ENCODE data around the gene SETD3.

Gene SETD3

DNA sequence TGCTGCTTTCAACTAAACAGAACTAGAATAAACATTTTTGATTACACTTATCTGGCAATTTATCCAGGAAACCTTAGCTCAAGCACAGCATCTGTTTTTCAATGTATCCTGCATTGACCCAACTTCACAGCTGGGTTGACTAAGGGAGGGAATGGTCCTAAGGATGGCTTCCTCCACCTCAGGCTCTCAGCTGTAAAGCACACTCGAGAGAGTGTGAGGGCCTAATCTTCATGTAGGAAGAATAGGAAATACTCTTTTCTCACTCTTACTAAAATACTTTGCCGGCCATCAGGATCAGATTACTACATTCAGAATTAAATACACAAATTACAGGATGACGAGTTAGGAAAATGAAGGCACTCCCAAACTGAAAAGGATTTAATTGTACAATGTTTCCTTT lies 7.2 kb downstream of the SETD3 start:
- DNase-seq (ENCODE audit: low read depth, low spot score), result no peak
- no peak overlapping the region for H3K9ac ChIP-seq (ENCODE audit: insufficient read length, low read depth)
- H3K4me1 ChIP-seq (ENCODE audit: insufficient read depth, insufficient read length), result no peaks in the 10 kb centered on the region
- H3K27me3 ChIP-seq (ENCODE audit: insufficient read depth, insufficient read length), result no peaks in the 10 kb centered on the region
- TF ChIP-seq YY1 (IDR thresholded peaks at IDR 0.05; ENCODE audit: insufficient read depth, insufficient read length), result no peak
- no peak for TF ChIP-seq SUZ12 (IDR thresholded peaks at IDR 0.05; ENCODE audit: extremely low read depth, insufficient read depth, insufficient read length)
- no peak for TF ChIP-seq ZNF274 (IDR thresholded peaks at IDR 0.05; ENCODE audit: low read depth, low read length)
- no peaks in the 10 kb centered on the region for H3K9me3 ChIP-seq (ENCODE audit: insufficient read depth, low read length)
- no peak overlapping the region for H3K4me3 ChIP-seq (ENCODE audit: insufficient read length, low read depth)
- H3K36me3 ChIP-seq (ENCODE audit: insufficient read depth, insufficient read length, low read length), result no peaks in the 10 kb centered on the region

DNA sequence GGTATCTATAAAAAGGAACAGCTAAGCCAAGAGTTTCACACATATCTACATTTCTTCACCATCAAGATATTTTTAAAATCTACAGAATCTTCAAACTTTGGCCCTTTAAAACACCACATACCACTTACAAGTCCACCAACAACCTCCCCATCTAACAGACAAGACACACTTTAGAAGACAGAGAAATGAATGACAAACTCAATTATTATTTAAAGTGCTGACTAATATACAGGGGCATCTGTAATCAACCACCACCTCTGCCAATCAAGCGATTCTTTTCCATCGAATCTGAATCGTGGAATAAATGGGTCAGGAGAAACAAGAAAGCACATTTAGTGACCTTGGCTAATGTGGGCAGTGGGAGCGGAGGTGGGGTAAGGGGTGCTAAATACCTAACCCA lies 7.7 kb downstream of the SETD3 start:
- no peaks in the 10 kb centered on the region for H3K27me3 ChIP-seq (ENCODE audit: insufficient read depth, insufficient read length)
- no peak for DNase-seq (ENCODE audit: low read depth, low spot score)
- no peaks in the 10 kb centered on the region for H3K9me3 ChIP-seq (ENCODE audit: insufficient read depth, low read length)
- H3K9ac ChIP-seq (ENCODE audit: insufficient read length, low read depth), result no peak overlapping the region
- no peak for TF ChIP-seq YY1 (IDR thresholded peaks at IDR 0.05; ENCODE audit: insufficient read depth, insufficient read length)
- no peak for TF ChIP-seq ZNF274 (IDR thresholded peaks at IDR 0.05; ENCODE audit: low read depth, low read length)
- no peak for TF ChIP-seq SUZ12 (IDR thresholded peaks at IDR 0.05; ENCODE audit: extremely low read depth, insufficient read depth, insufficient read length)
- H3K36me3 ChIP-seq (ENCODE audit: insufficient read depth, insufficient read length, low read length), result no peaks in the 10 kb centered on the region
- no peaks in the 10 kb centered on the region for H3K4me1 ChIP-seq (ENCODE audit: insufficient read depth, insufficient read length)
- H3K4me3 ChIP-seq (ENCODE audit: insufficient read length, low read depth), result no peak overlapping the region

DNA sequence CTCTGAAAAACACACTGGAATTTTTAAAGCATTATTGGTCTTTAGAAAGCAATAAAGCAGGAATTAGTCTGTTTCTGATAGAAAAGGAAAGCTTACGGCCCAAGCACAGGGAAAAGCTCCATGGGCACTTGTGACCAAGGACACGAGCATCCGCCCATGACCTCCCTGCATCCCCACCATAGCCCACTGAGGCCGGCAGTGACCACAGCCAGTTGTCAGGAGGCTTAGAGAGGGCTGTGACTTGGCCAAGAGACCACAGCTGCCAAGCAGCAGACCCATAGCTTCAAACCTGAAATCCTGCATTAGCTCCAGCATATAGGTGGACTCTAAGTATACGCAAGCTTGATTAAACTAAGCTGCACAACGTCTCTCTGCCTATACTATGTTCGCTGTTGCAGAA lies 8.9 kb downstream of the SETD3 start:
- no peaks in the 10 kb centered on the region for H3K4me1 ChIP-seq (ENCODE audit: insufficient read depth, insufficient read length)
- no peak overlapping the region for H3K4me3 ChIP-seq (ENCODE audit: insufficient read length, low read depth)
- H3K9me3 ChIP-seq (ENCODE audit: insufficient read depth, low read length), result no peaks in the 10 kb centered on the region
- no peaks in the 10 kb centered on the region for H3K27me3 ChIP-seq (ENCODE audit: insufficient read depth, insufficient read length)
- no peak for TF ChIP-seq ZNF274 (IDR thresholded peaks at IDR 0.05; ENCODE audit: low read depth, low read length)
- no peak for TF ChIP-seq YY1 (IDR thresholded peaks at IDR 0.05; ENCODE audit: insufficient read depth, insufficient read length)
- no peak for TF ChIP-seq SUZ12 (IDR thresholded peaks at IDR 0.05; ENCODE audit: extremely low read depth, insufficient read depth, insufficient read length)
- no peak for DNase-seq (ENCODE audit: low read depth, low spot score)
- no peak overlapping the region for H3K9ac ChIP-seq (ENCODE audit: insufficient read length, low read depth)
- H3K36me3 ChIP-seq (ENCODE audit: insufficient read depth, insufficient read length, low read length), result no peaks in the 10 kb centered on the region

DNA sequence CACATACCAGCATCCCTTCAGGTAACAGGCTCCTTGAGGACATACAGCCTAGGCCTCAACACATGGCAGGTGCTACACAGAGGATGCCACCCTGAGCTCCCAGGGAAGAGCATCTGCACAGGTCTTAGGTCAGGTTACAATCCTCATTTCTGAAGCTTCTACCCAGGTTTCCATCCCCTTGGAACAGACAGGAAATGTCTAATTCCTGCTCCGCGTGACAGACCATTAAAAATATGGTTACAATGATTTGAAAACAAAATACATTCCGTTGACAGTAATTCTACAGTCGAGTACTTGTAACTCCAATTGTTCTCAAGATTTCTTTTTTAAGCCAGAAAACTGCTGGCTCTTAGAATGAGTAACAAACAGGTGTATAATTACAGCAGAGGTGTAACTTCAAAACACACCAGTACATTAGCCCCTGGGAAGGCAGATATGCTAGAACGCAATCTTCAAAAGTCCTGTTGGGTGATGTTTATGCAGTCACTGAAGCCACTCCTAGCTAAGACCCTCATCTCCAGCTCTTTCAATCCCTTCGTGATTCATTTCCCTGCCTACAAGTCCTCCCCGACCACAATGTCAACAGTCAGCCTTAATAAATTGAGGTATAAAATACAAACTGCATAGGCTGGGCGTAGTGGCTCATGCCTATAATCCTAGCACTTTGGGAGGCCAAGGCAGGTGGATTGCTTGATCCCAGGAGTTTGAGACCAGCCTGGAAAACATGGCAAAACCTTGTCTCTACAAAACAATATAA lies 11.6 kb downstream of the SETD3 start:
- DNase-seq (ENCODE audit: low read depth, low spot score), result no peak
- Histone ChIP-seq H3K9me3 (ENCODE audit: insufficient read depth, low read length) (no peaks in the 10 kb centered on the region), H3K27me3 (ENCODE audit: insufficient read depth, insufficient read length) (no peaks in the 10 kb centered on the region), H3K36me3 (ENCODE audit: insufficient read depth, insufficient read length, low read length) (peaks cover 14% of the 10 kb centered on the region), H3K4me1 (ENCODE audit: insufficient read depth, insufficient read length) (no peaks in the 10 kb centered on the region), H3K4me3 (ENCODE audit: insufficient read length, low read depth) (no peak overlapping the region), H3K9ac (ENCODE audit: insufficient read length, low read depth) (no peak overlapping the region)
- TF ChIP-seq SUZ12 (IDR thresholded peaks at IDR 0.05; ENCODE audit: extremely low read depth, insufficient read depth, insufficient read length), result no peak
- no peak for TF ChIP-seq YY1 (IDR thresholded peaks at IDR 0.05; ENCODE audit: insufficient read depth, insufficient read length)
- TF ChIP-seq ZNF274 (IDR thresholded peaks at IDR 0.05; ENCODE audit: low read depth, low read length), result no peak

DNA sequence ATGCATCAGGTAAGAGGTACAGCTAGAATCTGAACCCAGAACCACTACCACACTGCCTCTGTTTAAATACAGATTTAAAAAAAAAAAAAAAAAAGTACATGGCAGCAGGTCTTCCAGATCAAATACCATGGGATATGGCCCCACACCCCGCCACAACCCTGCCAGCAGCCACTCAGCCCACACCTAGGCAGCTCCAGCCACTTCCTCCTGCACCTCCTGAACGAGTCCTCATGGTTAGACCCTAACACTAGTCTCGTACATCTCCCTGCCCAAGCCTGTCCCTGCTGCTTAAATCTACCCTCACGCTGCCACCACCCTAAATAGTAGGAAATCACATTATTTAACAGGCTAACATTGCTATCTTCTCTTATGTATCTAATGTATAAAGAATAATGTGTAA lies 12.6 kb downstream of the SETD3 start:
- H3K4me1 ChIP-seq (ENCODE audit: insufficient read depth, insufficient read length), result no peaks in the 10 kb centered on the region
- no peak for TF ChIP-seq SUZ12 (IDR thresholded peaks at IDR 0.05; ENCODE audit: extremely low read depth, insufficient read depth, insufficient read length)
- DNase-seq (ENCODE audit: low read depth, low spot score), result no peak
- no peak overlapping the region for H3K4me3 ChIP-seq (ENCODE audit: insufficient read length, low read depth)
- H3K27me3 ChIP-seq (ENCODE audit: insufficient read depth, insufficient read length), result no peaks in the 10 kb centered on the region
- no peaks in the 10 kb centered on the region for H3K9me3 ChIP-seq (ENCODE audit: insufficient read depth, low read length)
- H3K36me3 ChIP-seq (ENCODE audit: insufficient read depth, insufficient read length, low read length), result peaks cover 20% of the 10 kb centered on the region
- no peak overlapping the region for H3K9ac ChIP-seq (ENCODE audit: insufficient read length, low read depth)

DNA sequence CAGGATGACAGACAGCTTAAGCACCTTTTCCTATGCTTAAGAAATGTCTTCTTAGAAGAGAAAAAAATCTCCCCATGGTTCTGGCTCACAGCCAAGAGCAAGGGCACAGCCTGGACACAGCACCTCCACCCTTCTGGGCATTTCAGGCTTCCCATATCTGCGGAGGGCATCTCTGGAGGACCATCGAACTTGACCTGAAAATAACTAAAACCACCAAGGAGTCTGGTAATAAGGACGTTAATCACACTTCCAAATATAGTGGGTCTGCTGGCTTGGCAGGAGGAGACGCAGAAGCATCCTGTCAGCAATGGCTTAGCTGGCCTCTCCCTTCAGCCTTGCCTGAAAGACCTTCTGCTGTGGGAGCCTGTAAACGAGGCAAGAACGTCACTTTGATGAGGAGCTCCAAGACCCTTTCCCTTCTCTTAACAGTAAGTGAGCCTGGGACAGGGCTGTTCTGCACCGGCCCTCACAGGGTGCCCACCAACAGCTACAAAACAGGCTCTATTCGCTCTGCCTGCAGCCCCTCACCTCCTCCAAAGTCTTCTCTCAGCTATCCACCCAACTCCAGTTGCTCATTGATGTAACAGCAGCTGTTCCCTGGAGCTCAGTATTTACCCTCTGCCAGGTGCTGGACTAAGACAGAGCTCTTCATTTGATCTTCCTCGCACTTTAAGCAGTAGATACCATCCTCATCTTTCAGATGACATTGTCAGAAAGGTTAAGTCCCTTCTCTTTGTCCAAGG lies 13.2 kb downstream of the SETD3 start:
- no peaks in the 10 kb centered on the region for H3K27me3 ChIP-seq (ENCODE audit: insufficient read depth, insufficient read length)
- TF ChIP-seq SUZ12 (IDR thresholded peaks at IDR 0.05; ENCODE audit: extremely low read depth, insufficient read depth, insufficient read length), result no peak
- no peak for TF ChIP-seq ZNF274 (IDR thresholded peaks at IDR 0.05; ENCODE audit: low read depth, low read length)
- no peak for TF ChIP-seq YY1 (IDR thresholded peaks at IDR 0.05; ENCODE audit: insufficient read depth, insufficient read length)
- H3K4me3 ChIP-seq (ENCODE audit: insufficient read length, low read depth), result no peak overlapping the region
- peaks cover 26% of the 10 kb centered on the region for H3K36me3 ChIP-seq (ENCODE audit: insufficient read depth, insufficient read length, low read length)
- no peak for DNase-seq (ENCODE audit: low read depth, low spot score)
- no peak overlapping the region for H3K9ac ChIP-seq (ENCODE audit: insufficient read length, low read depth)
- no peaks in the 10 kb centered on the region for H3K4me1 ChIP-seq (ENCODE audit: insufficient read depth, insufficient read length)
- no peaks in the 10 kb centered on the region for H3K9me3 ChIP-seq (ENCODE audit: insufficient read depth, low read length)

DNA sequence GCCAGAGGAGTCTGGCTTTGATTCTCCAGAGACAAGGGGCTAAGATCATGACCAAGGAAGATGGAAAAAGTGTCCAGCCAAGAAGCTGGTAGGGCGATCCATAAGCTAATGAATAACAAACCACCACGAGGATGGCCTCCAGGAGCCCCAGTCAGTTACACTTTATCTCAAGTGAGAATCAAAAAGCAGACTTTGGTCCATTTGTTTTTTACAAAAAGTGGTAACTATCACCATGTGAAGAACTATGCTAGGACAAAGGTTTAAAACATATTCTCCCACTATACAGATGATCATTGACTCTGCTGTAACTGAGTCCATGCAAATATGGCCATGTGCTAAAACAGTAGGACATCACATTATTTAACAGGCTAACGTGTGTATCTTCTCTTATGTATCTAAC lies 13.9 kb downstream of the SETD3 start:
- no peak overlapping the region for H3K4me3 ChIP-seq (ENCODE audit: insufficient read length, low read depth)
- no peak for DNase-seq (ENCODE audit: low read depth, low spot score)
- peaks cover 33% of the 10 kb centered on the region for H3K36me3 ChIP-seq (ENCODE audit: insufficient read depth, insufficient read length, low read length)
- no peaks in the 10 kb centered on the region for H3K27me3 ChIP-seq (ENCODE audit: insufficient read depth, insufficient read length)
- TF ChIP-seq SUZ12 (IDR thresholded peaks at IDR 0.05; ENCODE audit: extremely low read depth, insufficient read depth, insufficient read length) (no peak), ZNF274 (IDR thresholded peaks at IDR 0.05; ENCODE audit: low read depth, low read length) (no peak), YY1 (IDR thresholded peaks at IDR 0.05; ENCODE audit: insufficient read depth, insufficient read length) (no peak)
- no peaks in the 10 kb centered on the region for H3K4me1 ChIP-seq (ENCODE audit: insufficient read depth, insufficient read length)
- no peaks in the 10 kb centered on the region for H3K9me3 ChIP-seq (ENCODE audit: insufficient read depth, low read length)
- no peak overlapping the region for H3K9ac ChIP-seq (ENCODE audit: insufficient read length, low read depth)

All from NT2/D1 (cell line).